Coronary artery (tissue), 2 donors: ENCODE measurements around the gene ATCAY.

ENCODE experiments used
- DNase-seq: peaks from one replicate; pipeline ENCODE4 v3.0.0-alpha.2; 2017; ENCODE audit warnings: low spot score
- H3K27ac ChIP-seq, 2 donors: fragments of 200-600 bp; sonication (generic); one replicate each; pipeline ENCODE4 v1.5.1; 2016 to 2019
- H3K4me3 ChIP-seq: fragments of 200-600 bp; sonication (generic); 2 replicates; pipeline ENCODE4 v1.5.1; 2016; ENCODE audit warnings: mild to moderate bottlenecking, moderate library complexity
- CTCF ChIP-seq: fragments of 200-600 bp; sonication (generic); IDR thresholded peaks from one replicate; pipeline ENCODE4 v1.5.1; 2019; ENCODE audit warnings: antibody characterized with exemption

Gene ATCAY

GRCh38 chr19:3852614-3853254, 27.8 kb upstream of the ATCAY start:
- DNase-seq, result no peak
- H3K27ac ChIP-seq, result no peak overlapping the region
- TF ChIP-seq CTCF, result no peak
- no peak overlapping the region for H3K4me3 ChIP-seq

GRCh38 chr19:3855320-3855719, 25.2 kb upstream of the ATCAY start:
- no peak for DNase-seq
- Histone ChIP-seq H3K4me3 (no peak overlapping the region), H3K27ac (no peak overlapping the region)
- no peak for TF ChIP-seq CTCF

GRCh38 chr19:3857449-3858003, 23.0 kb upstream of the ATCAY start:
- Histone ChIP-seq H3K27ac (no peak overlapping the region), H3K4me3 (no peak overlapping the region)
- DNase-seq, result no peak
- TF ChIP-seq CTCF, result no peak

DNA sequence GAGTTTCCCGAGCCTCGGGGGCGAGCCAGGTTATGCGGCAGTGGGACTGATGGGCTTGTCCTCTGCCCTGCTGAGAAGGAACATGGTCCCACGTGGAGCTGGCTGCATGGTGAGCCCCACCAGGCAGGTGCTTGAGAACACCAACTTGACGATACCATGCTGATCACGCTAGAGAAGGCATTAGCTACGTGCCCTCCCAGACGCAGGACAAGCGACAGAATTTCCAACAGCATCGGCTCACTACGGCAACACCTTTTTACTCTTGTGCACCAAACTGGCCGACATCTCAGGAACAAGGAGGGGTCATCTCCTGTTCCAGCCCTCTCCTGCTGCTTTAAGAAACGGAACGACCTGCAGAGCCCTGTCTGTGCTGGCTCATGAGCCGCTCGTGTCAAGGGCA, 20.0 kb upstream of the ATCAY start:
- Histone ChIP-seq H3K27ac (no peak overlapping the region), H3K4me3 (no peak overlapping the region)
- DNase-seq, result no peak
- no peak for TF ChIP-seq CTCF

GRCh38 chr19:3862826-3863500, 17.5 kb upstream of the ATCAY start:
- H3K4me3 ChIP-seq, result no peak overlapping the region
- no peak overlapping the region for H3K27ac ChIP-seq
- DNase-seq, result no peak
- no peak for TF ChIP-seq CTCF

GRCh38 chr19:3863648-3864047, 16.8 kb upstream of the ATCAY start:
- no peak for TF ChIP-seq CTCF
- no peak for DNase-seq
- H3K4me3 ChIP-seq, result no peak overlapping the region
- H3K27ac ChIP-seq, result no peak overlapping the region
